A673 (cell line): ENCODE measurements around the gene ARMCX5.

Source experiments
- EZH2 ChIP-seq: fragments of 200-600 bp; sonication (generic); IDR thresholded peaks from 2 replicates; pipeline ENCODE4 v1.6.1; 2017; ENCODE audit warnings: borderline replicate concordance, low read depth, mild to moderate bottlenecking, mixed read lengths, antibody characterized with exemption, low read length; ENCODE audit not compliant: poor library complexity, severe bottlenecking
- TF ChIP-seq, protein P1 (sequence below): fragments of 300-800, 200-600 bp; sonication (generic); conservative IDR thresholded peaks from 2 replicates; pipeline ENCODE4 v1.5.1; 2017; ENCODE audit warnings: low read depth, mild to moderate bottlenecking, antibody characterized with exemption, low read length, moderate library complexity, mixed read lengths

DNA sequence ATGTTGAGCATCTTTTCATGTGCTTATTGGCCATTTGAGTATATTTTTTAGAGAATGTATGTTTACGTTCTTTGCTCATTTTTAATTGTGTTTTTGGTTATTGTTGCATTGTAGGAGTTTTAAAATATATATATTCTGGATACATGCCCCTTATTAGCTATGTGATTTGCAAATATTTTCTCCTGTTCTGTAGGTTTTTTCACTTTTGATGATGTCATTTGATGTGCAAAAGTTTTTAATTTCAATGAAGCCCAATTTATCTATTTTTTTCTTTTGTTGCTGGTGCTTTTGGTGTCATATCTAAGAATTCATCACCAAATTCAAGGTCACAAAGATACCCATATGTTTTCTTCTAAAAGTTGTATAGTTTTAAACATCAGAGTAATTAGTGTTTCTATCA lies 6.8 kb downstream of the ARMCX5 start:
- TF ChIP-seq, protein P1, sequence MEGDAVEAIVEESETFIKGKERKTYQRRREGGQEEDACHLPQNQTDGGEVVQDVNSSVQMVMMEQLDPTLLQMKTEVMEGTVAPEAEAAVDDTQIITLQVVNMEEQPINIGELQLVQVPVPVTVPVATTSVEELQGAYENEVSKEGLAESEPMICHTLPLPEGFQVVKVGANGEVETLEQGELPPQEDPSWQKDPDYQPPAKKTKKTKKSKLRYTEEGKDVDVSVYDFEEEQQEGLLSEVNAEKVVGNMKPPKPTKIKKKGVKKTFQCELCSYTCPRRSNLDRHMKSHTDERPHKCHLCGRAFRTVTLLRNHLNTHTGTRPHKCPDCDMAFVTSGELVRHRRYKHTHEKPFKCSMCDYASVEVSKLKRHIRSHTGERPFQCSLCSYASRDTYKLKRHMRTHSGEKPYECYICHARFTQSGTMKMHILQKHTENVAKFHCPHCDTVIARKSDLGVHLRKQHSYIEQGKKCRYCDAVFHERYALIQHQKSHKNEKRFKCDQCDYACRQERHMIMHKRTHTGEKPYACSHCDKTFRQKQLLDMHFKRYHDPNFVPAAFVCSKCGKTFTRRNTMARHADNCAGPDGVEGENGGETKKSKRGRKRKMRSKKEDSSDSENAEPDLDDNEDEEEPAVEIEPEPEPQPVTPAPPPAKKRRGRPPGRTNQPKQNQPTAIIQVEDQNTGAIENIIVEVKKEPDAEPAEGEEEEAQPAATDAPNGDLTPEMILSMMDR: no peak
- no peak for TF ChIP-seq EZH2
